ENCODE results near the gene ILF3. TPM values are rescaled to one million over a fixed set of nuclear protein-coding genes. Genes with fewer than 3 reads are reported as not detected.

Gene ILF3
- total RNA-seq, 1 donor from 2014 or later = 536 TPM

DNA sequence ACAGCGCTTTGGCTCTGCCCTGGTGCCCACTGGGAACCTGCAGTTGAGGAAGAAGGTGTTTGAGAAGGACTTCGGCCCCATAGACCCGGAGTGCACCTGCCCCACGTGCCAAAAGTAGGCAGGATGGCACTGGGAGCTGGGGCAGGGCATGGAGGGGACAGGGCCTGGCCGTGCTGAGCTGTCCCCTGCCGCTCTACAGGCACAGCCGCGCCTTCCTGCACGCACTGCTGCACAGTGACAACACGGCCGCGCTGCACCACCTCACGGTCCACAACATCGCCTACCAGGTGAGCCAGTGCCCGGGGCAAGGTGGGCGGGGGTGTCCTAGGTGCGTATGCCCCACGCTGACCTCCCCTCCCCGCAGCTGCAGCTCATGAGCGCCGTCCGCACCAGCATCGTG, 58.6 kb downstream of the ILF3 start:
- H3K27ac Mint-ChIP-seq (ENCODE audit: unreplicated experiment) = no peak overlapping the region
- peaks cover 9% of the 10 kb centered on the region for H3K9me3 Mint-ChIP-seq (ENCODE audit: unreplicated experiment)
- no peaks in the 10 kb centered on the region for H3K36me3 Mint-ChIP-seq (ENCODE audit: unreplicated experiment)
- no peak for DNase-seq
- no peak overlapping the region for H3K4me3 Mint-ChIP-seq (ENCODE audit: unreplicated experiment)
- H3K4me1 Mint-ChIP-seq (ENCODE audit: low read depth, unreplicated experiment) = peaks cover 4% of the 10 kb centered on the region
- TF ChIP-seq, protein P1, sequence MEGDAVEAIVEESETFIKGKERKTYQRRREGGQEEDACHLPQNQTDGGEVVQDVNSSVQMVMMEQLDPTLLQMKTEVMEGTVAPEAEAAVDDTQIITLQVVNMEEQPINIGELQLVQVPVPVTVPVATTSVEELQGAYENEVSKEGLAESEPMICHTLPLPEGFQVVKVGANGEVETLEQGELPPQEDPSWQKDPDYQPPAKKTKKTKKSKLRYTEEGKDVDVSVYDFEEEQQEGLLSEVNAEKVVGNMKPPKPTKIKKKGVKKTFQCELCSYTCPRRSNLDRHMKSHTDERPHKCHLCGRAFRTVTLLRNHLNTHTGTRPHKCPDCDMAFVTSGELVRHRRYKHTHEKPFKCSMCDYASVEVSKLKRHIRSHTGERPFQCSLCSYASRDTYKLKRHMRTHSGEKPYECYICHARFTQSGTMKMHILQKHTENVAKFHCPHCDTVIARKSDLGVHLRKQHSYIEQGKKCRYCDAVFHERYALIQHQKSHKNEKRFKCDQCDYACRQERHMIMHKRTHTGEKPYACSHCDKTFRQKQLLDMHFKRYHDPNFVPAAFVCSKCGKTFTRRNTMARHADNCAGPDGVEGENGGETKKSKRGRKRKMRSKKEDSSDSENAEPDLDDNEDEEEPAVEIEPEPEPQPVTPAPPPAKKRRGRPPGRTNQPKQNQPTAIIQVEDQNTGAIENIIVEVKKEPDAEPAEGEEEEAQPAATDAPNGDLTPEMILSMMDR (IDR thresholded peaks at IDR 0.05; ENCODE audit: partially characterized antibody, unreplicated experiment) = no peak
- H3K27me3 Mint-ChIP-seq (ENCODE audit: unreplicated experiment) = no peaks in the 10 kb centered on the region

DNA sequence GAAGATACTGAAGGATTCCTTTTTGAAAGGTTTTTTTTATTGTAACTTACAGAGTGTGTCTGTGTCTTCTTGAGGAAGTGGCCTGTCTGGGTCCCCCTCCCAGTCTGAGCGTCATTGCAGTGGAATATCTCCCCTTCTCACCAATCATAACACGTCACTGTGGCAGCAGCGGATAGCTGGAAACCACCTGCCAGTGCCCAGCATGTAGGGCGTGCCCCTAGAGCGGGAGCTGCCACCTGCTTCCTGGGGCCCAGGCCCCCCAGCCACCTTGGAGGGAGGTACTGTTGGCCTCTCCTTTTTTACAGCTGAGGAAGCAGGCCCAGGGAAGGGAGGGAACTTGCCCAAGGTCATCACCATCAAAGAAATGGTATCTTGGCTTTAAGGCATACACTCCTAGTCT, 59.2 kb downstream of the ILF3 start:
- no peak for DNase-seq
- peaks cover 4% of the 10 kb centered on the region for H3K4me1 Mint-ChIP-seq (ENCODE audit: low read depth, unreplicated experiment)
- H3K36me3 Mint-ChIP-seq (ENCODE audit: unreplicated experiment) = no peaks in the 10 kb centered on the region
- H3K9me3 Mint-ChIP-seq (ENCODE audit: unreplicated experiment) = peaks cover 9% of the 10 kb centered on the region
- H3K27ac Mint-ChIP-seq (ENCODE audit: unreplicated experiment) = no peak overlapping the region
- TF ChIP-seq, protein P1 (IDR thresholded peaks at IDR 0.05; ENCODE audit: partially characterized antibody, unreplicated experiment) = no peak
- no peaks in the 10 kb centered on the region for H3K27me3 Mint-ChIP-seq (ENCODE audit: unreplicated experiment)
- no peak overlapping the region for H3K4me3 Mint-ChIP-seq (ENCODE audit: unreplicated experiment)

DNA sequence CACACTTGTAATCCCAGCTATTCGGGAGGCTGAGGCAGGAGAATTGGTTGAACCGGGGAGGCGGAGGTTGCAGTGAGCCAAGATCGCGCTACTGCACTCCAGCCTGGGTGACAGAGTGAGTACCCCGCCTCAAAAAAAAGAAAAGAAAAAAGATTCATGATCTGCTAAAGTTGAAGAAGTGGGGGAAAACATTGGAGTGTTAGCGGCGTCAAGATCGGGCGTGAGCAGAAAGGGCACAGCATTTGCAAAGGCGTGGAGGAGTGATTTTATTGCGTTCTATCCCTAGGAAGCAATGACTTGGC, 62.9 kb downstream of the ILF3 start:
- Mint-ChIP-seq H3K4me3 (ENCODE audit: unreplicated experiment) (peak overlapping the region; percentile 47), H3K9me3 (ENCODE audit: unreplicated experiment) (peaks cover 16% of the 10 kb centered on the region), H3K27ac (ENCODE audit: unreplicated experiment) (peak overlapping the region; percentile 23), H3K4me1 (ENCODE audit: low read depth, unreplicated experiment) (peaks cover 9% of the 10 kb centered on the region), H3K36me3 (ENCODE audit: unreplicated experiment) (no peaks in the 10 kb centered on the region), H3K27me3 (ENCODE audit: unreplicated experiment) (peaks cover 10% of the 10 kb centered on the region)
- TF ChIP-seq, protein P1 (IDR thresholded peaks at IDR 0.05; ENCODE audit: partially characterized antibody, unreplicated experiment) = no peak
- no peak for DNase-seq

DNA sequence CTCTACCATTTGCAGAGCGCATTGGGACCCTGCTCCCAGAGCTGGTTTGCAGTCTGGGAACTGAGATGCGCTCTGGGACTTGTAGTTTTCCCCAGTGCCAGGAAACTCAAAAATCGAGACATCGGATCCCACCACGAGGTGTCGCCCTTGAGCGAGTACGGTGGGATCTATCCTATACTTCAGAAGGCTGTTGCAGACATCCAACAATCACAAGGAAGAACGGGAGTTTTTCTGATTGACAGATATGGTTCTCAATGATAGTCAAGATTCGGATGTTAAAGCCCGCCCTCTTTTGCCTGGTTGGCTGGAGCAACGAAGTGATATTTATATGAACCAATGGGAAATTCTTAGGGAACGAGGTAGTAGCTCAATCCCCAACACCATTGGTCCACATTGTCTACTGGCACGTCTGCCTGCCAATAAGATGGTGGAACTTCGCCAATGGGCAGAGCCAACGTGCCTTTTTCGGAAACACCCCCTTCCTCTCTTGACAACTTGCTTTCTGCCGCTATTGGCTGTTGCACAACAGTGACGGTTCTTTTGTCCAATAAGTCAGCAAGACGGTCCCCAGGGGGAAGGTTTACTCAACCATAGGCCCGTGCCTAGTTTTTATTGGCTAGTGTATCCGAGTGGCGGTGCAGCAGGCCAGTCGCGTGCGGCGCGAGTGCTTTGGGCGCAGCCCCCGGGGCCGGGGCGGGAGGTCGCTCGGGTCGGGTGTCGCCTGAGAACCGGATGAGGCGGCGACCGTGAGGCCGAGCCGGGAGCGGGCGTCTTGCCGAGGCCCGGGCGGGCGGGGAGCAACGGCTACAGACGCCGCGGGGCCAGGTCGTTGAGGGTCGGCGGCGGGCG, 63.4 kb downstream of the ILF3 start, which contains the start of gene DNM2:
Gene DNM2 (plus strand): TSS at position 724 of the 849 bp plus-strand sequence. CDS start 164 bp downstream, outside the sequence.
- Mint-ChIP-seq H3K27me3 (ENCODE audit: unreplicated experiment) (peaks cover 10% of the 10 kb centered on the region), H3K36me3 (ENCODE audit: unreplicated experiment) (no peaks in the 10 kb centered on the region), H3K27ac (ENCODE audit: unreplicated experiment) (peak within 1 kb of the TSS; percentile 99), H3K4me3 (ENCODE audit: unreplicated experiment) (peak within 1 kb of the TSS; percentile 99), H3K9me3 (ENCODE audit: unreplicated experiment) (peaks cover 16% of the 10 kb centered on the region), H3K4me1 (ENCODE audit: low read depth, unreplicated experiment) (peaks cover 7% of the 10 kb centered on the region)
- TF ChIP-seq, protein P1 (IDR thresholded peaks at IDR 0.05; ENCODE audit: partially characterized antibody, unreplicated experiment) = peak; percentile 82
- peak; percentile 97 for DNase-seq
